Fibroblast of villous mesenchyme (primary cell): ENCODE results near the gene ANXA5. TPM values are rescaled to one million over a fixed set of nuclear protein-coding genes. Genes with fewer than 3 reads are reported as not detected.
A peak's percentile ranks its signal among the peaks of the same experiment; 100 is the strongest.

Experiments
- DNase-seq: peaks from one replicate; pipeline ENCODE4 v3.0.0-alpha.2; 2010; ENCODE audit warnings: low read depth
- H3K4me3 ChIP-seq: 2 replicates; pipeline ENCODE4 v1.5.1; 2011; ENCODE audit warnings: low read depth, mild to moderate bottlenecking, low read length
- CTCF ChIP-seq: IDR thresholded peaks from 2 replicates; pipeline ENCODE4 v1.5.1; 2012; ENCODE audit warnings: low read depth, mild to moderate bottlenecking, low read length; ENCODE audit not compliant: insufficient read depth
- total RNA-seq: library from RNA; depleted of rRNA; stranded (reverse); fragments of >200 nt; gene quantifications from 2 replicates; pipeline ENCODE4 v1.2.3, GENCODE V29; 2012

ANXA5 gene
- total RNA-seq, result 811 and 939 TPM in 2 replicates

GRCh38 chr4:121696581-121697461 lies at the start of gene ANXA5:
TSS of gene ANXA5 (minus strand) at chr4:121696980. CDS start at chr4:121696589, 391 bp downstream.
- TF ChIP-seq CTCF, result peak; percentile 58
- peak; percentile 91 for DNase-seq
- H3K4me3 ChIP-seq, result peak within 1 kb of the TSS; percentile 99

GRCh38 chr4:121742794-121743193 lies 46.0 kb upstream of the ANXA5 start:
- no peak overlapping the region for H3K4me3 ChIP-seq
- no peak for TF ChIP-seq CTCF
- no peak for DNase-seq

GRCh38 chr4:121741751-121742150 lies 45.0 kb upstream of the ANXA5 start:
- no peak for TF ChIP-seq CTCF
- DNase-seq, result no peak
- H3K4me3 ChIP-seq, result no peak overlapping the region

- H3K4me3 ChIP-seq, result no peak overlapping the region
- TF ChIP-seq CTCF, result no peak
- no peak for DNase-seq
Measured at GRCh38 chr4:121740796-121741409, 44.1 kb upstream of the ANXA5 start.

GRCh38 chr4:121739575-121739974 lies 42.8 kb upstream of the ANXA5 start:
- no peak for DNase-seq
- TF ChIP-seq CTCF, result no peak
- no peak overlapping the region for H3K4me3 ChIP-seq

- DNase-seq, result peak; percentile 48
- H3K4me3 ChIP-seq, result no peak overlapping the region
- no peak for TF ChIP-seq CTCF
Measured at GRCh38 chr4:121738780-121739535, 42.2 kb upstream of the ANXA5 start.
